Kidney (tissue), 14 donors: Measurements from ENCODE around the gene INAFM2. TPM values are rescaled to one million over a fixed set of nuclear protein-coding genes. Genes with fewer than 3 reads are reported as not detected.

ENCODE experiments used
- DNase-seq, 5 donors: peaks; one replicate each; pipeline ENCODE4 v3.0.0-alpha.2; 2013 to 2020
- FAIRE-seq: peaks from 2 replicates; lab custom pipeline; 2012; peaks lifted over from hg19 to GRCh38; lab: Jason Lieb, UNC
- H3K27ac ChIP-seq, 2 donors: one replicate each; pipeline ENCODE4 v1.7.0; 2013; ENCODE audit warnings: low read depth in 2 of 2, low read length in 2 of 2, inconsistent platforms in 1 of 2
- H3K27me3 ChIP-seq: one replicate; pipeline ENCODE4 v1.7.1; 2013; ENCODE audit warnings: low read length, inconsistent platforms; ENCODE audit not compliant: control insufficient read depth, insufficient read depth
- H3K36me3 ChIP-seq, 3 donors: one replicate each; pipeline versions ENCODE4 v1.7.0 to v1.7.1; 2013; ENCODE audit warnings: low read length in 3 of 3, control low read depth in 1 of 3, inconsistent platforms in 1 of 3; ENCODE audit not compliant: insufficient read depth in 3 of 3, control insufficient read depth in 2 of 3
- H3K4me1 ChIP-seq, 3 donors: one replicate each; pipeline versions ENCODE4 v1.7.0 to v1.7.1; 2013; ENCODE audit warnings: low read length in 3 of 3, inconsistent platforms in 1 of 3, low read depth in 1 of 3; ENCODE audit not compliant: control insufficient read depth in 2 of 3, insufficient read depth in 2 of 3
- H3K4me3 ChIP-seq, 3 donors: one replicate each; pipeline versions ENCODE4 v1.7.0 to v1.8.1; 2013; ENCODE audit warnings: low read length in 3 of 3, control low read depth in 1 of 3, inconsistent platforms in 1 of 3
- H3K9ac ChIP-seq, 3 donors: one replicate each; pipeline versions ENCODE4 v1.7.0 to v1.7.1; 2013; ENCODE audit warnings: low read length in 3 of 3, control low read depth in 1 of 3, inconsistent platforms in 1 of 3
- H3K9me3 ChIP-seq, 3 donors: one replicate each; pipeline versions ENCODE4 v1.7.0 to v1.7.1; 2013; ENCODE audit warnings: low read length in 3 of 3, control low read depth in 1 of 3, inconsistent platforms in 1 of 3; ENCODE audit not compliant: control insufficient read depth in 2 of 3, insufficient read depth in 1 of 3
- intact Hi-C: fragments of 100-400 bp; cut with DNase I; formaldehyde crosslinking; loops from one replicate; pipeline ENCODE4 v1.11.1; 2022
- polyA plus RNA-seq: library from polyadenylated mRNA; stranded (reverse); fragments of 350-450 nt; fragmentation: Illumina TruSeq; extraction: RNeasy Lipid Tissue Mini Kit (QIAGEN cat#74804); gene quantifications from one replicate; pipeline ENCODE4 v1.2.3, GENCODE V29; 2014; ENCODE audit warnings: low read depth, low replicate concordance; ENCODE audit not compliant: insufficient read depth
- total RNA-seq: library from RNA; stranded (reverse); fragmentation: NEBNext Ultra II Directional; extraction: Animal tissue kit (Norgen Biotek cat#: 25700); gene quantifications from one replicate; pipeline ENCODE4 v1.2.1, GENCODE V29; 2021
- TF ChIP-seq, protein P1 (sequence below): IDR thresholded peaks from 3 replicates; pipeline ENCODE4 v1.5.1; 2012; ENCODE audit warnings: mild to moderate bottlenecking, moderate library complexity, borderline replicate concordance; ENCODE audit not compliant: insufficient read depth; ENCODE audit errors: extremely low read depth
- donor health status: control.
- donor health status: control.
- donor health status: control.
- donor health status: control.
- donor health status: control.
- donor health status: DM: yes; HTN: yes; CAD: no.
- donor health status: Normal renal cell carcinoma (clear cell type).

INAFM2 gene
- total and polyA plus RNA-seq, 2 donors from 2014 or later = 14.7 to 21.6 TPM

- FAIRE-seq (no peak), DNase-seq (no peak)
- Histone ChIP-seq H3K27ac (no peak overlapping the region), H3K36me3 (no peaks in the 10 kb centered on the region), H3K9me3 (no peaks in the 10 kb centered on the region), H3K4me3 (no peak overlapping the region), H3K4me1 (peaks cover 0 to 9% (median 0%) of the 10 kb centered on the region in 3 donors), H3K27me3 (no peaks in the 10 kb centered on the region), H3K9ac (no peak overlapping the region)
- intact Hi-C loops = no loop called here
- TF ChIP-seq, protein P1, sequence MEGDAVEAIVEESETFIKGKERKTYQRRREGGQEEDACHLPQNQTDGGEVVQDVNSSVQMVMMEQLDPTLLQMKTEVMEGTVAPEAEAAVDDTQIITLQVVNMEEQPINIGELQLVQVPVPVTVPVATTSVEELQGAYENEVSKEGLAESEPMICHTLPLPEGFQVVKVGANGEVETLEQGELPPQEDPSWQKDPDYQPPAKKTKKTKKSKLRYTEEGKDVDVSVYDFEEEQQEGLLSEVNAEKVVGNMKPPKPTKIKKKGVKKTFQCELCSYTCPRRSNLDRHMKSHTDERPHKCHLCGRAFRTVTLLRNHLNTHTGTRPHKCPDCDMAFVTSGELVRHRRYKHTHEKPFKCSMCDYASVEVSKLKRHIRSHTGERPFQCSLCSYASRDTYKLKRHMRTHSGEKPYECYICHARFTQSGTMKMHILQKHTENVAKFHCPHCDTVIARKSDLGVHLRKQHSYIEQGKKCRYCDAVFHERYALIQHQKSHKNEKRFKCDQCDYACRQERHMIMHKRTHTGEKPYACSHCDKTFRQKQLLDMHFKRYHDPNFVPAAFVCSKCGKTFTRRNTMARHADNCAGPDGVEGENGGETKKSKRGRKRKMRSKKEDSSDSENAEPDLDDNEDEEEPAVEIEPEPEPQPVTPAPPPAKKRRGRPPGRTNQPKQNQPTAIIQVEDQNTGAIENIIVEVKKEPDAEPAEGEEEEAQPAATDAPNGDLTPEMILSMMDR = no peak
These were observed 36.5 kb downstream of the INAFM2 start for GRCh38 chr15:40360015-40360414.

- intact Hi-C loops = no loop called here
- no peak overlapping the region for H3K4me3 ChIP-seq
- TF ChIP-seq, protein P1 = no peak
- H3K9ac ChIP-seq = no peak overlapping the region
- DNase-seq = no peak
- no peaks in the 10 kb centered on the region for H3K27me3 ChIP-seq
- H3K36me3 ChIP-seq = no peaks in the 10 kb centered on the region
- H3K27ac ChIP-seq = no peak overlapping the region
- no peaks in the 10 kb centered on the region for H3K9me3 ChIP-seq
- FAIRE-seq = no peak
- peaks cover 0 to 9% (median 0%) of the 10 kb centered on the region in 3 donors for H3K4me1 ChIP-seq
These were observed 38.1 kb downstream of the INAFM2 start for GRCh38 chr15:40361640-40362039.

DNA sequence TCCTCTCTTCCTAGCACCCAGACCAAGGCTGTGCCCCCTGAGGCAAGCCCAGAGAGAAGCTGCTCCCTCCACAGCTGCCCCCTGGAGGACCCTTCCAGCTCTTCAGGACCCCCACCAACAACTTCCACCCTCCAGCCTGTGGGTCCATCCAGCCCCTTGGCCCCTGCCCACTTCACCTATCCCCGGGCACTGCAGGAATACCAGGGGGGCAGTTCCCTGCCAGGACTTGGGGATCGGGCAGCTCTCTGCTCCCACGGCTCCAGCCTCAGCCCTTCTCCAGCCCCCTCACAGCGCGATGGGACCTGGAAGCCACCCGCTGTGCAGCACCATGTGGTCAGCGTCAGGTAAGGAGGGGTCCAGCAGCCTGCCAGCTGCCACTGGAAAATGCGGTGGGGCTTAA lies 40.1 kb downstream of the INAFM2 start:
- H3K27me3 ChIP-seq = no peaks in the 10 kb centered on the region
- H3K9ac ChIP-seq = no peak overlapping the region
- TF ChIP-seq, protein P1 = no peak
- DNase-seq (peak in 2 of 5 donors; percentile 28 to 58), FAIRE-seq (no peak)
- peaks cover 0 to 7% (median 0%) of the 10 kb centered on the region in 3 donors for H3K4me1 ChIP-seq
- no peak overlapping the region for H3K4me3 ChIP-seq
- intact Hi-C loops = no loop called here
- H3K9me3 ChIP-seq = no peaks in the 10 kb centered on the region
- H3K27ac ChIP-seq = no peak overlapping the region
- no peaks in the 10 kb centered on the region for H3K36me3 ChIP-seq

DNA sequence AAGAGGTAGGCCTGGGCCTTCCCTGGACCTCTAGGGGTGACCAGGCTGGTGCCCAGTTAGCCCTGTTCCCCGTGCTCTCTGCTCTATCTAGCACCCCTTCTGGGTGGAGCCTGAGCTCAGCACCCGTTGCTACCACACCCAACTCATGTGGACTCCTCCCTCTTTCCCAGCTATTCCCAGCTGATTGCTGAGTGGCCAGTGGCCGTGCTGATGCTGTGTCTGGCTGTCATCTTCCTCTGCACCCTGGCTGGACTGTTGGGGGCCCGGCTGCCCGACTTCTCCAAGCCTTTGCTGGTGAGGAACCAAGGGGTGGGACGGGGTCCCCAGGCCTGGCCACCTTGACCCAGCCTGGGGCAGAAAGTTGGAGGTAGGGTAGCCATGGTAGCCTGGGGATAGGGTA lies 40.8 kb downstream of the INAFM2 start:
- Histone ChIP-seq H3K9ac (no peak overlapping the region), H3K27ac (no peak overlapping the region), H3K4me3 (no peak overlapping the region), H3K27me3 (no peaks in the 10 kb centered on the region), H3K36me3 (no peaks in the 10 kb centered on the region), H3K4me1 (peaks cover 0 to 4% (median 0%) of the 10 kb centered on the region in 3 donors), H3K9me3 (no peaks in the 10 kb centered on the region)
- intact Hi-C loops = no loop called here
- TF ChIP-seq, protein P1 = no peak
- no peak for DNase-seq
- no peak for FAIRE-seq
